Neural progenitor cell (in vitro differentiated cells): ENCODE measurements around the gene KCTD13. TPM values are rescaled to one million over a fixed set of nuclear protein-coding genes. Genes with fewer than 3 reads are reported as not detected.

ENCODE experiments used
- DNase-seq: peaks from one replicate; pipeline ENCODE4 v3.0.0-alpha.2; 2016; ENCODE audit warnings: low spot score
- H2AFZ ChIP-seq: fragments of 200-600 bp; sonication (generic); replicated peaks from 2 replicates; pipeline ENCODE4 v1.6.1; 2016; ENCODE audit warnings: antibody characterized with exemption
- H3F3A ChIP-seq: fragments of 200-600 bp; sonication (generic); 2 replicates; pipeline ENCODE4 v1.6.1; 2016; ENCODE audit warnings: antibody characterized with exemption, low read depth
- H3K27ac ChIP-seq: fragments of 200-600 bp; sonication (generic); 2 replicates; pipeline ENCODE4 v1.5.1; 2016; ENCODE audit warnings: mild to moderate bottlenecking
- H3K27me3 ChIP-seq: fragments of 200-600 bp; sonication (generic); 2 replicates; pipeline ENCODE4 v1.6.1; 2016; ENCODE audit warnings: mild to moderate bottlenecking, moderate library complexity
- H3K36me3 ChIP-seq: fragments of 200-600 bp; sonication (generic); 2 replicates; pipeline ENCODE4 v1.5.1; 2016
- H3K4me1 ChIP-seq: fragments of 200-600 bp; sonication (generic); 2 replicates; pipeline ENCODE4 v1.6.1; 2016; ENCODE audit warnings: mixed run types
- H3K4me2 ChIP-seq: fragments of 200-600 bp; sonication (generic); 2 replicates; pipeline ENCODE4 v1.6.1; 2016
- H3K4me3 ChIP-seq: fragments of 200-600 bp; sonication (generic); 2 replicates; pipeline ENCODE4 v1.5.1; 2016
- H3K79me2 ChIP-seq: fragments of 200-600 bp; sonication (generic); 2 replicates; pipeline ENCODE4 v1.6.1; 2016; ENCODE audit warnings: low read depth
- H3K9ac ChIP-seq: fragments of 200-600 bp; sonication (generic); 2 replicates; pipeline ENCODE4 v1.6.1; 2016
- H3K9me3 ChIP-seq: fragments of 200-600 bp; sonication (generic); 2 replicates; pipeline ENCODE4 v1.5.1; 2016; ENCODE audit warnings: low read depth
- H4K20me1 ChIP-seq: fragments of 200-600 bp; sonication (generic); 2 replicates; pipeline ENCODE4 v1.6.1; 2016; ENCODE audit warnings: low read depth
- H3K27ac Mint-ChIP-seq: 3 replicates; pipeline ENCODE4 v1.8.0; 2021; ENCODE audit warnings: mixed read lengths
- H3K27me3 Mint-ChIP-seq: 2 replicates; pipeline ENCODE4 v1.8.0; 2022; ENCODE audit warnings: low read depth, mild to moderate bottlenecking, inconsistent platforms, moderate library complexity, mixed read lengths; ENCODE audit not compliant: insufficient read depth
- H3K36me3 Mint-ChIP-seq: 3 replicates; pipeline ENCODE4 v1.8.0; 2021; ENCODE audit warnings: mixed read lengths
- H3K4me1 Mint-ChIP-seq: 3 replicates; pipeline ENCODE4 v1.8.0; 2021; ENCODE audit warnings: mixed read lengths
- H3K4me3 Mint-ChIP-seq: 3 replicates; pipeline ENCODE4 v1.8.0; 2021; ENCODE audit warnings: mild to moderate bottlenecking, moderate library complexity, mixed read lengths
- H3K9me3 Mint-ChIP-seq: 3 replicates; pipeline ENCODE4 v1.8.0; 2020; ENCODE audit warnings: mixed read lengths
- EZH2 ChIP-seq: fragments of 200-600 bp; sonication (generic); IDR thresholded peaks from 2 replicates; pipeline ENCODE4 v1.6.1; 2017; ENCODE audit warnings: antibody characterized with exemption, mild to moderate bottlenecking, moderate library complexity
- EZH2phosphoT487 ChIP-seq: fragments of 200-600 bp; sonication (generic); IDR thresholded peaks from 2 replicates; pipeline ENCODE4 v1.6.1; 2017; ENCODE audit warnings: antibody characterized with exemption
- total RNA-seq: library from RNA; depleted of rRNA; stranded (reverse); fragments of >200 nt; gene quantifications from 2 replicates; pipeline ENCODE4 v1.2.3, GENCODE V29; 2015; ENCODE audit warnings: low replicate concordance
- TF ChIP-seq, protein P1 (sequence below): fragments of 200-600 bp; sonication (generic); IDR thresholded peaks from 2 replicates; pipeline ENCODE4 v1.5.1; 2017; ENCODE audit warnings: antibody characterized with exemption, mild to moderate bottlenecking

Gene KCTD13
- total RNA-seq, 1 donor from 2014 or later, result 3.9 TPM

DNA sequence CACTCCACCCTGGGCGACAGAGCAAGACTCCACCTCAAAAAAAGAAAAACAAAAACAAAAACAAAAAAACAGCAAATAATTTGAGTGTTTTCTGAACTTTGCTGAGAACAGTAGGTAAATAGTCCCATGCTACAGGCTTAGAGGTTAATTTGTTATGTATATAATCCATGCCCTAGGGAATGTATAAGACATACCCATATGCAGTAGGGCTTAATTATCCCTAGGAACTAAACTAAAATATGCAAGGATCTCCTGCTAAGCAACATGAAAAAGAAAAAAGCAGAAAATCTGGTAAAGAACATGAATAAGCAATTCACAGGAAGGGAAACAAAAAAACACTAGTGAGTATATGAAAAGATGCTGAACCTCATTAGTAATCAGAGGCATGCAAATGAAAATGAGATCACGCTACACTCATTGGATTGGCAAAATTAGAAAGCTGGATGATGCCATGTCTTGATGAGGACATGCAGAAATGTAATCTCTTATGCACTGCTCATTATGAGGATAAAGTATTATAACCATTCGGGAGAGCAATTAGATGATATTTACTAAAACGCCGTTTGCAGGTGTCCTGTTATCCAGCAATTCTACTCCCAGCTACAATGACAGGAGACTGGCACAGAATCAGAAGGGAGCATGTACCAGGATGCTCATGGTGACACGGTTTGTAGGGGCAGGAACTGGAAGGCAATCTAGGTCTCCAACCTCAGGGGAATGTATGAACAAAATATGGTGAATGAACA lies 5.6 kb downstream of the KCTD13 start:
- no peak overlapping the region for H3K4me3 Mint-ChIP-seq
- Histone ChIP-seq H3K27me3 (no peaks in the 10 kb centered on the region), H3K4me3 (no peak overlapping the region), H4K20me1 (peaks cover 5% of the 10 kb centered on the region), H2AFZ (no peak overlapping the region), H3K9ac (no peak overlapping the region), H3K9me3 (no peaks in the 10 kb centered on the region), H3K27ac (no peak overlapping the region), H3F3A (peaks cover 4% of the 10 kb centered on the region), H3K79me2 (peaks cover 13% of the 10 kb centered on the region), H3K4me1 (peaks cover 5% of the 10 kb centered on the region), H3K36me3 (peaks cover 2% of the 10 kb centered on the region), H3K4me2 (no peak overlapping the region)
- H3K27ac Mint-ChIP-seq, result no peak overlapping the region
- DNase-seq, result no peak
- no peaks in the 10 kb centered on the region for H3K9me3 Mint-ChIP-seq
- peaks cover 14% of the 10 kb centered on the region for H3K36me3 Mint-ChIP-seq
- H3K27me3 Mint-ChIP-seq, result peaks cover 3% of the 10 kb centered on the region
- H3K4me1 Mint-ChIP-seq, result peaks cover 10% of the 10 kb centered on the region
- TF ChIP-seq, protein P1, sequence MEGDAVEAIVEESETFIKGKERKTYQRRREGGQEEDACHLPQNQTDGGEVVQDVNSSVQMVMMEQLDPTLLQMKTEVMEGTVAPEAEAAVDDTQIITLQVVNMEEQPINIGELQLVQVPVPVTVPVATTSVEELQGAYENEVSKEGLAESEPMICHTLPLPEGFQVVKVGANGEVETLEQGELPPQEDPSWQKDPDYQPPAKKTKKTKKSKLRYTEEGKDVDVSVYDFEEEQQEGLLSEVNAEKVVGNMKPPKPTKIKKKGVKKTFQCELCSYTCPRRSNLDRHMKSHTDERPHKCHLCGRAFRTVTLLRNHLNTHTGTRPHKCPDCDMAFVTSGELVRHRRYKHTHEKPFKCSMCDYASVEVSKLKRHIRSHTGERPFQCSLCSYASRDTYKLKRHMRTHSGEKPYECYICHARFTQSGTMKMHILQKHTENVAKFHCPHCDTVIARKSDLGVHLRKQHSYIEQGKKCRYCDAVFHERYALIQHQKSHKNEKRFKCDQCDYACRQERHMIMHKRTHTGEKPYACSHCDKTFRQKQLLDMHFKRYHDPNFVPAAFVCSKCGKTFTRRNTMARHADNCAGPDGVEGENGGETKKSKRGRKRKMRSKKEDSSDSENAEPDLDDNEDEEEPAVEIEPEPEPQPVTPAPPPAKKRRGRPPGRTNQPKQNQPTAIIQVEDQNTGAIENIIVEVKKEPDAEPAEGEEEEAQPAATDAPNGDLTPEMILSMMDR, result no peak
- TF ChIP-seq EZH2 (no peak), EZH2phosphoT487 (no peak)

DNA sequence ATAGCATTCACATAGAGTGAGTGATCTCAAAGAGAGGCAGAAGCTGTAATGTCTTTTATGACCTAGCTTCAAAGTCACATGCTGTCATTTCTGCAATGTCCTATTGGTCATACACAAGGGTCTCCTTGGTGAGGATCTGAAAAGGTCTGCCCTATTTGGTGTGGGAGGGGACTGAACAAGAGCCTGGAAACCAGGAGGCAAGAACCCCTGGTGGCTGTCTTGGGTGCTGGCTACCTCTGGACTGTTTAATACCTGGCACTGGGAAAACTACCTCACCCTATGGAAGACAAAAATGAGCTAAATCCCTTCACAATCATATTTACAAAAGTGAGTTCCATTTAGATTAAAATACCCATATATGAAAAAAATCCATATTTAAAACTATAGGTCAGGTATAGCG lies 9.0 kb downstream of the KCTD13 start:
- Mint-ChIP-seq H3K4me1 (peaks cover 2% of the 10 kb centered on the region), H3K27me3 (no peaks in the 10 kb centered on the region), H3K9me3 (no peaks in the 10 kb centered on the region), H3K4me3 (no peak overlapping the region), H3K36me3 (peaks cover 17% of the 10 kb centered on the region), H3K27ac (no peak overlapping the region)
- Histone ChIP-seq H2AFZ (no peak overlapping the region), H3K4me2 (no peak overlapping the region), H3K4me3 (no peak overlapping the region), H3K9ac (no peak overlapping the region), H3K9me3 (no peaks in the 10 kb centered on the region), H3K27me3 (no peaks in the 10 kb centered on the region), H3K27ac (no peak overlapping the region), H4K20me1 (no peaks in the 10 kb centered on the region), H3K79me2 (no peaks in the 10 kb centered on the region), H3F3A (no peaks in the 10 kb centered on the region), H3K36me3 (peaks cover 2% of the 10 kb centered on the region), H3K4me1 (no peaks in the 10 kb centered on the region)
- no peak for TF ChIP-seq EZH2
- no peak for TF ChIP-seq EZH2phosphoT487
- TF ChIP-seq, protein P1, result no peak
- DNase-seq, result no peak

DNA sequence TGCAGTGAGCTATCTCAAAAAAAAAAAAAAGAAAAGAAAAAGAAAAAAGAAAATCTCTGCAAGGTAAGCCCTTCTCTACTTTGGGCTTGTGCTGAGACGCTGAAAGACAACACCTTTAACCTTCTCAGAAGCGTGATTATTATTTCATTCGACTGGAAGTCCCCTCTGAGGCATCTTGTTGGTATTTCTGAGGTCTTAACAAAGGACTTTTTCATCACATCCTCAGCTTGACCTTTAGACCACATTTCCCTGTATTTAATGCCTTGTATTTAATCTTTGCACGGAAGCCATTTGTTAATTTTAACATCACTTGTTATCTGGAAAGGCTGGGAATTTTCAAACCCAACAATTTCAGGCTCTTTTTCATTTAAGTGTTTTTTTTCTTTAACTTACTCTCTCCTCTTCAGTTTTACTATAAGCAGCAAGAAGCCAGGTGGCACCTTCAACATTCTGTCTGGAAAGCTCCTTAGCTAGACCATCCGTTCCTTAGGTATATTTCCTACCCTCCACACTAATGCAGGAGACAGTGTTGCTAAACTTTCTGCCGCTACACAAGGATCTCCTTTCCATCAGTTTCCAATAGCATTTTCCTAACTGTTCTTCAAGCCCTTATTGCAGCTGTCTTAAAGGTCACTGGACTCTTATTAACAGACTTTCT lies 10.3 kb downstream of the KCTD13 start:
- Histone ChIP-seq H3K27ac (no peak overlapping the region), H3K4me2 (no peak overlapping the region)
- H3K4me3 Mint-ChIP-seq, result no peak overlapping the region

More for the DNA sequence above, 10.3 kb downstream of the KCTD13 start:
- peaks cover 2% of the 10 kb centered on the region for H3K36me3 ChIP-seq
- peaks cover 15% of the 10 kb centered on the region for H3K36me3 Mint-ChIP-seq
- H3F3A ChIP-seq, result no peaks in the 10 kb centered on the region
- H3K4me3 ChIP-seq, result no peak overlapping the region
- H2AFZ ChIP-seq, result no peak overlapping the region
- H3K27me3 ChIP-seq, result no peaks in the 10 kb centered on the region
- TF ChIP-seq, protein P1, result no peak
- TF ChIP-seq EZH2, result no peak
- TF ChIP-seq EZH2phosphoT487, result no peak
- no peaks in the 10 kb centered on the region for H3K79me2 ChIP-seq
- no peaks in the 10 kb centered on the region for H3K9me3 ChIP-seq
- DNase-seq, result no peak
- H3K4me1 Mint-ChIP-seq, result peaks cover 3% of the 10 kb centered on the region
- H3K27ac Mint-ChIP-seq, result no peak overlapping the region
- H4K20me1 ChIP-seq, result no peaks in the 10 kb centered on the region
- no peak overlapping the region for H3K9ac ChIP-seq
- H3K27me3 Mint-ChIP-seq, result no peaks in the 10 kb centered on the region
- no peaks in the 10 kb centered on the region for H3K4me1 ChIP-seq
- H3K9me3 Mint-ChIP-seq, result no peaks in the 10 kb centered on the region
